ENCODE data around the gene GRWD1. TPM values are rescaled to one million over a fixed set of nuclear protein-coding genes. Genes with fewer than 3 reads are reported as not detected.

Gene GRWD1
- total RNA-seq, 2 donors from 2014 or later, result 36.6 to 39.2 TPM

- DNase-seq, result peak; percentile 52
These were observed 53.7 kb downstream of the GRWD1 start for GRCh38 chr19:48499316-48500090.

GRCh38 chr19:48500830-48501493 is 55.2 kb downstream of the GRWD1 start:
- 52 to 58% methylated on average over 21 to 32 of the region's 32 CpGs for WGBS, 2 experiments (ENCODE audit: insufficient coverage in 1 of 2, insufficient read length in 1 of 2)
- peaks cover 6% of the 10 kb centered on the region for H3K4me1 Mint-ChIP-seq
- no peaks in the 10 kb centered on the region for H3K4me1 ChIP-seq (ENCODE audit: control insufficient read depth, insufficient read depth, low read length)
- TF ChIP-seq, protein P1, sequence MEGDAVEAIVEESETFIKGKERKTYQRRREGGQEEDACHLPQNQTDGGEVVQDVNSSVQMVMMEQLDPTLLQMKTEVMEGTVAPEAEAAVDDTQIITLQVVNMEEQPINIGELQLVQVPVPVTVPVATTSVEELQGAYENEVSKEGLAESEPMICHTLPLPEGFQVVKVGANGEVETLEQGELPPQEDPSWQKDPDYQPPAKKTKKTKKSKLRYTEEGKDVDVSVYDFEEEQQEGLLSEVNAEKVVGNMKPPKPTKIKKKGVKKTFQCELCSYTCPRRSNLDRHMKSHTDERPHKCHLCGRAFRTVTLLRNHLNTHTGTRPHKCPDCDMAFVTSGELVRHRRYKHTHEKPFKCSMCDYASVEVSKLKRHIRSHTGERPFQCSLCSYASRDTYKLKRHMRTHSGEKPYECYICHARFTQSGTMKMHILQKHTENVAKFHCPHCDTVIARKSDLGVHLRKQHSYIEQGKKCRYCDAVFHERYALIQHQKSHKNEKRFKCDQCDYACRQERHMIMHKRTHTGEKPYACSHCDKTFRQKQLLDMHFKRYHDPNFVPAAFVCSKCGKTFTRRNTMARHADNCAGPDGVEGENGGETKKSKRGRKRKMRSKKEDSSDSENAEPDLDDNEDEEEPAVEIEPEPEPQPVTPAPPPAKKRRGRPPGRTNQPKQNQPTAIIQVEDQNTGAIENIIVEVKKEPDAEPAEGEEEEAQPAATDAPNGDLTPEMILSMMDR (conservative IDR thresholded peaks at IDR 0.05), result no peak
- peak; percentile 57 for DNase-seq
- H3K27me3 ChIP-seq (ENCODE audit: control insufficient read depth, insufficient read depth, low read length, poor library complexity, severe bottlenecking), result no peaks in the 10 kb centered on the region
- H3K27me3 Mint-ChIP-seq (ENCODE audit: insufficient read depth), result peaks cover 10% of the 10 kb centered on the region
- no peaks in the 10 kb centered on the region for H3K36me3 Mint-ChIP-seq (ENCODE audit: low read depth)
- H3K9ac ChIP-seq (ENCODE audit: extremely low read depth, low read length, poor library complexity, severe bottlenecking), result no peak overlapping the region
- peak overlapping the region; percentile 83 for H3K4me3 ChIP-seq (ENCODE audit: low read length)
- peak overlapping the region; percentile 95 for H3K27ac Mint-ChIP-seq
- no peaks in the 10 kb centered on the region for H3K9me3 ChIP-seq (ENCODE audit: control insufficient read depth, low read length)
- peak overlapping the region; percentile 72 for H3K4me3 Mint-ChIP-seq
- H3K36me3 ChIP-seq (ENCODE audit: control insufficient read depth, insufficient read depth, low read length), result no peaks in the 10 kb centered on the region
- H3K27ac ChIP-seq (ENCODE audit: low read depth, low read length), result no peak overlapping the region
- no peaks in the 10 kb centered on the region for H3K9me3 Mint-ChIP-seq

More at GRCh38 chr19:48499316-48500090, 53.7 kb downstream of the GRWD1 start:
- Mint-ChIP-seq H3K27me3 (ENCODE audit: insufficient read depth) (peaks cover 13% of the 10 kb centered on the region), H3K4me1 (peaks cover 6% of the 10 kb centered on the region), H3K9me3 (no peaks in the 10 kb centered on the region), H3K4me3 (peak overlapping the region; percentile 72), H3K36me3 (ENCODE audit: low read depth) (peaks cover 6% of the 10 kb centered on the region), H3K27ac (no peak overlapping the region)
- no peak overlapping the region for H3K4me3 ChIP-seq (ENCODE audit: low read length)
- H3K9me3 ChIP-seq (ENCODE audit: control insufficient read depth, low read length), result no peaks in the 10 kb centered on the region
- 93 to 98% methylated on average over 9 to 44 of the region's 44 CpGs for WGBS, 2 experiments (ENCODE audit: insufficient coverage in 1 of 2, insufficient read length in 1 of 2)
- no peaks in the 10 kb centered on the region for H3K36me3 ChIP-seq (ENCODE audit: control insufficient read depth, insufficient read depth, low read length)
- no peak overlapping the region for H3K9ac ChIP-seq (ENCODE audit: extremely low read depth, low read length, poor library complexity, severe bottlenecking)
- no peaks in the 10 kb centered on the region for H3K27me3 ChIP-seq (ENCODE audit: control insufficient read depth, insufficient read depth, low read length, poor library complexity, severe bottlenecking)
- TF ChIP-seq, protein P1 (conservative IDR thresholded peaks at IDR 0.05), result no peak
- H3K27ac ChIP-seq (ENCODE audit: low read depth, low read length), result no peak overlapping the region
- H3K4me1 ChIP-seq (ENCODE audit: control insufficient read depth, insufficient read depth, low read length), result no peaks in the 10 kb centered on the region

GRCh38 chr19:48501494-48502349 is 55.9 kb downstream of the GRWD1 start:
- Histone ChIP-seq H3K4me1 (ENCODE audit: control insufficient read depth, insufficient read depth, low read length) (no peaks in the 10 kb centered on the region), H3K9ac (ENCODE audit: extremely low read depth, low read length, poor library complexity, severe bottlenecking) (no peak overlapping the region), H3K4me3 (ENCODE audit: low read length) (peak overlapping the region; percentile 83), H3K27me3 (ENCODE audit: control insufficient read depth, insufficient read depth, low read length, poor library complexity, severe bottlenecking) (no peaks in the 10 kb centered on the region), H3K9me3 (ENCODE audit: control insufficient read depth, low read length) (no peaks in the 10 kb centered on the region), H3K36me3 (ENCODE audit: control insufficient read depth, insufficient read depth, low read length) (no peaks in the 10 kb centered on the region), H3K27ac (ENCODE audit: low read depth, low read length) (no peak overlapping the region)
- WGBS, 2 experiments (ENCODE audit: insufficient coverage in 1 of 2, insufficient read length in 1 of 2), result 2 to 3% methylated on average over 7 to 20 of the region's 20 CpGs
- Mint-ChIP-seq H3K27ac (peak overlapping the region; percentile 95), H3K4me3 (peak overlapping the region; percentile 72), H3K4me1 (peaks cover 6% of the 10 kb centered on the region), H3K36me3 (ENCODE audit: low read depth) (no peaks in the 10 kb centered on the region), H3K9me3 (no peaks in the 10 kb centered on the region), H3K27me3 (ENCODE audit: insufficient read depth) (peaks cover 10% of the 10 kb centered on the region)
- peak; percentile 100 for DNase-seq
- TF ChIP-seq, protein P1 (conservative IDR thresholded peaks at IDR 0.05), result no peak
